Measurements from ENCODE around the gene AMPD2. TPM values are rescaled to one million over a fixed set of nuclear protein-coding genes. Genes with fewer than 3 reads are reported as not detected.

Gene AMPD2
- total RNA-seq, 1 experiment from 2014 or later, result 69.9 TPM

DNA sequence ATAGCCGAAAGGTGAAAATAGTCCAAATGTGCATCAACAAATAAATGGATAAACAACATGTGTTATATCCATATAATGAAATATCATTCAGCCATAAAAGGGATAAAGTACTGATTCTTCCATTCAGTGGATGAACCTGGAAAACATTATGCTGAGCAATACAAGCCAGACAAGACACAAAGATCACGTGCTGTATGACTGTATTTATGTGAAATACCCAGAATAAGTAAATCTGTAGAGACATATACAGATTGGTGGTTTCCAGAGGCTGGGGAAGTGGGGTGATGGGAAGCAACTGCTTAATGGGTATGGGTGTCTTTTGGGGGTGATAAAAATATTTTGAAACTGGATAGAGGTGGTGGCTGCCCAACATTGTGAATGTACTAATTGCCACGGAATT, 23.0 kb downstream of the AMPD2 start:
- Histone ChIP-seq H3K9me2 (ENCODE audit: insufficient read depth) (no peaks in the 10 kb centered on the region), H3K27me3 (ENCODE audit: insufficient read depth, low read length) (no peaks in the 10 kb centered on the region), H3K27ac (ENCODE audit: low read depth, low read length) (no peak overlapping the region), H3K9me3 (ENCODE audit: control insufficient read depth in 1 of 2, insufficient read depth in 1 of 2, low read depth in 1 of 2, low read length in 2 of 2) (no peaks in the 10 kb centered on the region), H3K79me2 (ENCODE audit: insufficient read depth, low read length) (no peaks in the 10 kb centered on the region), H3K9ac (ENCODE audit: low read length) (no peak overlapping the region), H4K20me1 (ENCODE audit: insufficient read depth) (no peaks in the 10 kb centered on the region), H3K4me2 (ENCODE audit: low read length) (peak overlapping the region; percentile 58; the same call in 1 of the 2 replicates), H3K36me3 (ENCODE audit: control insufficient read depth in 1 of 2, insufficient read depth in 2 of 2, low read length in 2 of 2) (no peaks in the 10 kb centered on the region), H2AFZ (ENCODE audit: low read depth, low read length, poor library complexity, severe bottlenecking) (peak overlapping the region; percentile 64), H3K4me3 (replicated peaks in 1 of 2; ENCODE audit: low read depth in 1 of 2, low read length in 2 of 2) (no peak overlapping the region), H3K4me1 (ENCODE audit: control insufficient read depth in 1 of 2, insufficient read depth in 2 of 2, low read length in 2 of 2) (peaks cover 2 to 17% of the 10 kb centered on the region in 2 experiments)
- ATAC-seq (no peak), DNase-seq (ENCODE audit: low read depth, low spot score) (no peak)
- intact Hi-C loops (cut with micrococcal nuclease), result loop anchor here (1.0 kb wide), 1 partner anchor 342 kb away; the partner anchor contains the start of gene AHCYL1
- no TSS peak for BruUV-seq (replicated peaks)
- ChIA-PET POLR2A (no interaction called here), RAD21 (ENCODE audit: low non-redundant PET in 1 of 2, low total read pairs in 2 of 2, uncharacterized antibody in 2 of 2, unreplicated experiment in 2 of 2) (no interaction called here), CTCF (interaction anchor here (0.7 to 1.0 kb wide), 3 partner anchors 10 to 273 kb away, joined by 3 to 5 read pairs (median 3); no protein-coding TSS in a partner anchor)
- TF ChIP-seq EZH2 (IDR thresholded peaks at IDR 0.05), result no peak
- TF ChIP-seq RAD21 (IDR thresholded peaks at IDR 0.05; ENCODE audit: low read depth), result no peak
- TF ChIP-seq JUND (IDR thresholded peaks at IDR 0.05), result no peak
- TF ChIP-seq SP1 (IDR thresholded peaks at IDR 0.05; ENCODE audit: low read depth), result no peak
- no peak for TF ChIP-seq ZFX (IDR thresholded peaks at IDR 0.05)
- TF ChIP-seq, protein P1, sequence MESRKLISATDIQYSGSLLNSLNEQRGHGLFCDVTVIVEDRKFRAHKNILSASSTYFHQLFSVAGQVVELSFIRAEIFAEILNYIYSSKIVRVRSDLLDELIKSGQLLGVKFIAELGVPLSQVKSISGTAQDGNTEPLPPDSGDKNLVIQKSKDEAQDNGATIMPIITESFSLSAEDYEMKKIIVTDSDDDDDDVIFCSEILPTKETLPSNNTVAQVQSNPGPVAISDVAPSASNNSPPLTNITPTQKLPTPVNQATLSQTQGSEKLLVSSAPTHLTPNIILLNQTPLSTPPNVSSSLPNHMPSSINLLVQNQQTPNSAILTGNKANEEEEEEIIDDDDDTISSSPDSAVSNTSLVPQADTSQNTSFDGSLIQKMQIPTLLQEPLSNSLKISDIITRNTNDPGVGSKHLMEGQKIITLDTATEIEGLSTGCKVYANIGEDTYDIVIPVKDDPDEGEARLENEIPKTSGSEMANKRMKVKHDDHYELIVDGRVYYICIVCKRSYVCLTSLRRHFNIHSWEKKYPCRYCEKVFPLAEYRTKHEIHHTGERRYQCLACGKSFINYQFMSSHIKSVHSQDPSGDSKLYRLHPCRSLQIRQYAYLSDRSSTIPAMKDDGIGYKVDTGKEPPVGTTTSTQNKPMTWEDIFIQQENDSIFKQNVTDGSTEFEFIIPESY (IDR thresholded peaks at IDR 0.05; ENCODE audit: extremely low read depth, insufficient replicate concordance, low read length), result no peak
- no peak for TF ChIP-seq POLR2AphosphoS5 (IDR thresholded peaks at IDR 0.05; ENCODE audit: low read depth, low read length)
- TF ChIP-seq, protein P2, sequence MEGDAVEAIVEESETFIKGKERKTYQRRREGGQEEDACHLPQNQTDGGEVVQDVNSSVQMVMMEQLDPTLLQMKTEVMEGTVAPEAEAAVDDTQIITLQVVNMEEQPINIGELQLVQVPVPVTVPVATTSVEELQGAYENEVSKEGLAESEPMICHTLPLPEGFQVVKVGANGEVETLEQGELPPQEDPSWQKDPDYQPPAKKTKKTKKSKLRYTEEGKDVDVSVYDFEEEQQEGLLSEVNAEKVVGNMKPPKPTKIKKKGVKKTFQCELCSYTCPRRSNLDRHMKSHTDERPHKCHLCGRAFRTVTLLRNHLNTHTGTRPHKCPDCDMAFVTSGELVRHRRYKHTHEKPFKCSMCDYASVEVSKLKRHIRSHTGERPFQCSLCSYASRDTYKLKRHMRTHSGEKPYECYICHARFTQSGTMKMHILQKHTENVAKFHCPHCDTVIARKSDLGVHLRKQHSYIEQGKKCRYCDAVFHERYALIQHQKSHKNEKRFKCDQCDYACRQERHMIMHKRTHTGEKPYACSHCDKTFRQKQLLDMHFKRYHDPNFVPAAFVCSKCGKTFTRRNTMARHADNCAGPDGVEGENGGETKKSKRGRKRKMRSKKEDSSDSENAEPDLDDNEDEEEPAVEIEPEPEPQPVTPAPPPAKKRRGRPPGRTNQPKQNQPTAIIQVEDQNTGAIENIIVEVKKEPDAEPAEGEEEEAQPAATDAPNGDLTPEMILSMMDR (IDR thresholded peaks at IDR 0.05 in 2 of 3, conservative IDR thresholded peaks at IDR 0.05 in 1 of 3; ENCODE audit: borderline replicate concordance in 1 of 3, insufficient read depth in 1 of 3, low read depth in 2 of 3, low read length in 2 of 3), result no peak
